Measurements from ENCODE around the gene LRRC36. TPM values are rescaled to one million over a fixed set of nuclear protein-coding genes. Genes with fewer than 3 reads are reported as not detected.

LRRC36 gene
- total and polyA plus RNA-seq, 10 of the 15 experiments (the other 5 are each of a cell fraction or from before 2014, with no cell fraction given), result 0.45 to 2.0 (median 0.75) TPM; not detected in 1

DNA sequence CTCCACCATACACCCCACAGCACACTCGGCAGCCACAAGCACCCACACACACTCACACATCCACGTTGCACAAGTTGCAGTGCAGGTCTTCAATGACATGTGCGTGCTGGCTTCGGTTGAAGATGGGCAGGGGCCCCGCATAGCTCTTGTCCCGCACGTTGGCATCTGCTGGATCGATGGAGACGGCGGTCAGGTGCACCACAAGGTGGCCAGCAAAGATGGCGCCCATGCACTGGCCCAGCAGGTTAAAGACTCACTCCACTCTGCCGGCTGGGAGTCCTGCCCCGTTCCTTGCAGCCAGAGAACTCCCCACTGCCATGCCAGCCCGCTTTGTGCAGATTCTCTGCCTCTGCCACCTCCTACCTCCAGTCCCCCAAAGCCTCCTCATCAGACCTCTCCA lies 74.3 kb downstream of the LRRC36 start (continued):
- TF ChIP-seq IRF4 (IDR thresholded peaks at IDR 0.05; ENCODE audit: low read depth, low read length) (no peak), POLR2AphosphoS5 (IDR thresholded peaks at IDR 0.05; ENCODE audit: low read length) (no peak), EP300 (IDR thresholded peaks at IDR 0.05; ENCODE audit: borderline replicate concordance in 1 of 2, control insufficient read depth in 1 of 2, low read depth in 2 of 2, low read length in 2 of 2) (no peak), YY1 (IDR thresholded peaks at IDR 0.05; ENCODE audit: low read depth, low read length) (no peak)
- TF ChIP-seq, protein P1, sequence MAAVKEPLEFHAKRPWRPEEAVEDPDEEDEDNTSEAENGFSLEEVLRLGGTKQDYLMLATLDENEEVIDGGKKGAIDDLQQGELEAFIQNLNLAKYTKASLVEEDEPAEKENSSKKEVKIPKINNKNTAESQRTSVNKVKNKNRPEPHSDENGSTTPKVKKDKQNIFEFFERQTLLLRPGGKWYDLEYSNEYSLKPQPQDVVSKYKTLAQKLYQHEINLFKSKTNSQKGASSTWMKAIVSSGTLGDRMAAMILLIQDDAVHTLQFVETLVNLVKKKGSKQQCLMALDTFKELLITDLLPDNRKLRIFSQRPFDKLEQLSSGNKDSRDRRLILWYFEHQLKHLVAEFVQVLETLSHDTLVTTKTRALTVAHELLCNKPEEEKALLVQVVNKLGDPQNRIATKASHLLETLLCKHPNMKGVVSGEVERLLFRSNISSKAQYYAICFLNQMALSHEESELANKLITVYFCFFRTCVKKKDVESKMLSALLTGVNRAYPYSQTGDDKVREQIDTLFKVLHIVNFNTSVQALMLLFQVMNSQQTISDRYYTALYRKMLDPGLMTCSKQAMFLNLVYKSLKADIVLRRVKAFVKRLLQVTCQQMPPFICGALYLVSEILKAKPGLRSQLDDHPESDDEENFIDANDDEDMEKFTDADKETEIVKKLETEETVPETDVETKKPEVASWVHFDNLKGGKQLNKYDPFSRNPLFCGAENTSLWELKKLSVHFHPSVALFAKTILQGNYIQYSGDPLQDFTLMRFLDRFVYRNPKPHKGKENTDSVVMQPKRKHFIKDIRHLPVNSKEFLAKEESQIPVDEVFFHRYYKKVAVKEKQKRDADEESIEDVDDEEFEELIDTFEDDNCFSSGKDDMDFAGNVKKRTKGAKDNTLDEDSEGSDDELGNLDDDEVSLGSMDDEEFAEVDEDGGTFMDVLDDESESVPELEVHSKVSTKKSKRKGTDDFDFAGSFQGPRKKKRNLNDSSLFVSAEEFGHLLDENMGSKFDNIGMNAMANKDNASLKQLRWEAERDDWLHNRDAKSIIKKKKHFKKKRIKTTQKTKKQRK (IDR thresholded peaks at IDR 0.05; ENCODE audit: low read depth, low read length), result no peak

DNA sequence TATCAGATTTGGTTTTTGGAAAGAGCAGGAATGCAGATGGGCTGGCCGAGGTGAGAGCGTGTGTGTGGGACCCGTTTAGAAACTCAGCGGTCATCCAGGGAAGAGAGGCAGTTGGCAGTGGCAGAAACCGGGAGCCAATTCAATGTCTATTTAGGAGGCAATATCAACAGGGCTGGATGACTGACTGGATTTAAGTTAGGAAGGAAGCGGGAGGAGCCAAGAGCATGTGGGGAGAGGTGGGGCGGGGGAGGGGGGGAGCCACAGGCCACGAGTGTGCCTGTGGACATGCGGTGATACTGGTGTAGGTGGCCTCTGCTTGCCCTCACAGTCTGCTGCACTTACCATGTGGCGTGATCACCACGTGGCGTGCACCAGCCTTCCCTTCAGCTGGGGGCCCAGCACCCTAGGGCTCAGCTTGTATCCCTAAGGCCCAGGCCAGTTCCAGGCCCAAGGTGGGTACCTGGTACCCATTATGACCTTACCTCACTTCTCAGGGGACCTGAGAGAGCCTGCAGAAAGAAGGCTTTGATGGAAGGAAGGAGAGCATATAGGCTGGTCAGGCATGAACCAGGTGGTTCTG lies 77.5 kb downstream of the LRRC36 start:
- no peak overlapping the region for H2AFZ ChIP-seq (ENCODE audit: control insufficient read depth, low read depth, low read length)
- no peaks in the 10 kb centered on the region; a peak in 1 of 4 replicates for H3K27me3 ChIP-seq (replicated peaks in 1 of 2; ENCODE audit: control insufficient read depth in 2 of 2, insufficient read depth in 2 of 2, low read length in 1 of 2)
- WGBS (ENCODE audit: insufficient coverage, insufficient replicate concordance, low lambda C conversion rate, missing lambda C conversion rate), result 45% methylated on average over 11 of the region's 12 CpGs
- no peak overlapping the region for H3K4me2 ChIP-seq (ENCODE audit: control insufficient read depth, insufficient read depth)
- H3K36me3 ChIP-seq (ENCODE audit: control insufficient read depth in 2 of 2, insufficient read depth in 2 of 2, low read length in 1 of 2), result no peaks in the 10 kb centered on the region
- ChIA-PET SMC1A (ENCODE audit: uncharacterized antibody, unreplicated experiment) (no interaction called here), POLR2A (no interaction called here), RAD21 (ENCODE audit: unreplicated experiment) (no interaction called here), CTCF (no interaction called here)
- H3K9me3 ChIP-seq (replicated peaks; ENCODE audit: control insufficient read depth, insufficient read depth, low read length), result no peaks in the 10 kb centered on the region
- intact Hi-C loops (cut with micrococcal nuclease; ENCODE audit: unreplicated experiment), result no loop called here
- no peak overlapping the region for H3K4me3 ChIP-seq
- TF ChIP-seq, protein P2, sequence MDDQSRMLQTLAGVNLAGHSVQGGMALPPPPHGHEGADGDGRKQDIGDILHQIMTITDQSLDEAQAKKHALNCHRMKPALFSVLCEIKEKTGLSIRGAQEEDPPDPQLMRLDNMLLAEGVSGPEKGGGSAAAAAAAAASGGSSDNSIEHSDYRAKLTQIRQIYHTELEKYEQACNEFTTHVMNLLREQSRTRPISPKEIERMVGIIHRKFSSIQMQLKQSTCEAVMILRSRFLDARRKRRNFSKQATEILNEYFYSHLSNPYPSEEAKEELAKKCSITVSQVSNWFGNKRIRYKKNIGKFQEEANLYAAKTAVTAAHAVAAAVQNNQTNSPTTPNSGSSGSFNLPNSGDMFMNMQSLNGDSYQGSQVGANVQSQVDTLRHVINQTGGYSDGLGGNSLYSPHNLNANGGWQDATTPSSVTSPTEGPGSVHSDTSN (IDR thresholded peaks at IDR 0.05; ENCODE audit: insufficient replicate concordance, low read depth, low read length), result no peak
- no peak for TF ChIP-seq ZZZ3 (IDR thresholded peaks at IDR 0.05; ENCODE audit: control insufficient read depth, insufficient read length, low read depth)
- TF ChIP-seq, protein P3, sequence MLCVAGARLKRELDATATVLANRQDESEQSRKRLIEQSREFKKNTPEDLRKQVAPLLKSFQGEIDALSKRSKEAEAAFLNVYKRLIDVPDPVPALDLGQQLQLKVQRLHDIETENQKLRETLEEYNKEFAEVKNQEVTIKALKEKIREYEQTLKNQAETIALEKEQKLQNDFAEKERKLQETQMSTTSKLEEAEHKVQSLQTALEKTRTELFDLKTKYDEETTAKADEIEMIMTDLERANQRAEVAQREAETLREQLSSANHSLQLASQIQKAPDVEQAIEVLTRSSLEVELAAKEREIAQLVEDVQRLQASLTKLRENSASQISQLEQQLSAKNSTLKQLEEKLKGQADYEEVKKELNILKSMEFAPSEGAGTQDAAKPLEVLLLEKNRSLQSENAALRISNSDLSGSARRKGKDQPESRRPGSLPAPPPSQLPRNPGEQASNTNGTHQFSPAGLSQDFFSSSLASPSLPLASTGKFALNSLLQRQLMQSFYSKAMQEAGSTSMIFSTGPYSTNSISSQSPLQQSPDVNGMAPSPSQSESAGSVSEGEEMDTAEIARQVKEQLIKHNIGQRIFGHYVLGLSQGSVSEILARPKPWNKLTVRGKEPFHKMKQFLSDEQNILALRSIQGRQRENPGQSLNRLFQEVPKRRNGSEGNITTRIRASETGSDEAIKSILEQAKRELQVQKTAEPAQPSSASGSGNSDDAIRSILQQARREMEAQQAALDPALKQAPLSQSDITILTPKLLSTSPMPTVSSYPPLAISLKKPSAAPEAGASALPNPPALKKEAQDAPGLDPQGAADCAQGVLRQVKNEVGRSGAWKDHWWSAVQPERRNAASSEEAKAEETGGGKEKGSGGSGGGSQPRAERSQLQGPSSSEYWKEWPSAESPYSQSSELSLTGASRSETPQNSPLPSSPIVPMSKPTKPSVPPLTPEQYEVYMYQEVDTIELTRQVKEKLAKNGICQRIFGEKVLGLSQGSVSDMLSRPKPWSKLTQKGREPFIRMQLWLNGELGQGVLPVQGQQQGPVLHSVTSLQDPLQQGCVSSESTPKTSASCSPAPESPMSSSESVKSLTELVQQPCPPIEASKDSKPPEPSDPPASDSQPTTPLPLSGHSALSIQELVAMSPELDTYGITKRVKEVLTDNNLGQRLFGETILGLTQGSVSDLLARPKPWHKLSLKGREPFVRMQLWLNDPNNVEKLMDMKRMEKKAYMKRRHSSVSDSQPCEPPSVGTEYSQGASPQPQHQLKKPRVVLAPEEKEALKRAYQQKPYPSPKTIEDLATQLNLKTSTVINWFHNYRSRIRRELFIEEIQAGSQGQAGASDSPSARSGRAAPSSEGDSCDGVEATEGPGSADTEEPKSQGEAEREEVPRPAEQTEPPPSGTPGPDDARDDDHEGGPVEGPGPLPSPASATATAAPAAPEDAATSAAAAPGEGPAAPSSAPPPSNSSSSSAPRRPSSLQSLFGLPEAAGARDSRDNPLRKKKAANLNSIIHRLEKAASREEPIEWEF (IDR thresholded peaks at IDR 0.05; ENCODE audit: insufficient replicate concordance, low read depth, low read length), result no peak
- no peak for TF ChIP-seq POLR2AphosphoS2 (IDR thresholded peaks at IDR 0.05; ENCODE audit: low read depth, low read length)
- H3K79me2 ChIP-seq (ENCODE audit: control insufficient read depth, insufficient read depth, low read length), result no peaks in the 10 kb centered on the region
- no TSS peak for BruUV-seq (replicated peaks)
- in situ Hi-C loops (cut with MboI), result loop anchor here (25.0 kb wide), 1 partner anchor 417 kb away; the partner anchor contains the start of gene CES4A
- H4K20me1 ChIP-seq (ENCODE audit: control insufficient read depth, insufficient read depth), result no peaks in the 10 kb centered on the region
- no peak overlapping the region for H3K9ac ChIP-seq (ENCODE audit: control insufficient read depth, insufficient read depth, low read length)
- no peak for DNase-seq (ENCODE audit: low read depth, low spot score)
- H3K27ac ChIP-seq (ENCODE audit: control insufficient read depth, insufficient read depth), result no peak overlapping the region
- no peaks in the 10 kb centered on the region for H3K4me1 ChIP-seq (ENCODE audit: control insufficient read depth, insufficient read depth, low read length)
- no peak for FAIRE-seq
- no peak for ATAC-seq
